ENCODE measurements around the gene EIF3A.
A peak's percentile ranks its signal among the peaks of the same experiment; 100 is the strongest.
"Not testable (repeated sequence)": the region's sequence is repeated elsewhere in the genome, so short reads cannot be mapped to it uniquely, and the experiment has no call there.

EIF3A gene

DNA sequence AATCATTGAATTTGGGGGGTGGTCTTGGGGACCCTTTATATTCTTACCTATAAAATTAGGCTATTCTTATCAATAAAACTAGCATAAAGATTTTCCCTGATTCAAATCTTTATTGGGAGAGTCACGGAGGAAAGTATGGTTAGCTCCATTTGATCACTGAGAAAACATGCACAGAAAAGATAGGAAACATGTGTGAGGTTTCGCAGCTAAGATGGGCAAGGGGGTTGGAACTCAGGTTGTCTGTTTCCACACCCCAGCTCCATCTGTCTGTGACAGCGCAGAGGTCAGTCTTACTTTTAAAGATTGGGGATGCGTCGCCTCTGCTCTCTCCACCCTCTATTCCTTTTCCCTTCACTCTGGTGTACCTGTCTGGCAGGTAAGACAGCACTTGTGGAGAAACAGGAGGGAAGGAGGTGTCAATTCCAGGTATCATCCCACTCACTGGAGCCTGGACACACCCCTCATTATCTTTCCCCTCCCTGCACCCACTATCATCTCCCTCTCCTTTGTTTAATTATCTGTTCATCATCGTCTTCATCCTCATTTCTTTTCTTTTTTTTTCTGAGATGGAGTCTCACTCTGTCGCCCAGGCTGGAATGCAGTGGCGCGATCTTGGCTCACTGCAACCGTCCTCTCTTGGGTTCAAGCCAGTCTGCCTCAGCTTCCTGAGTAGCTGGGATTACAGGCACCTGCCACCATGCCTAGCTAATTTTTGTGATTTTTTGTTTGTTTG lies 20.9 kb upstream of the EIF3A start:
- DNase-seq = no peak

DNA sequence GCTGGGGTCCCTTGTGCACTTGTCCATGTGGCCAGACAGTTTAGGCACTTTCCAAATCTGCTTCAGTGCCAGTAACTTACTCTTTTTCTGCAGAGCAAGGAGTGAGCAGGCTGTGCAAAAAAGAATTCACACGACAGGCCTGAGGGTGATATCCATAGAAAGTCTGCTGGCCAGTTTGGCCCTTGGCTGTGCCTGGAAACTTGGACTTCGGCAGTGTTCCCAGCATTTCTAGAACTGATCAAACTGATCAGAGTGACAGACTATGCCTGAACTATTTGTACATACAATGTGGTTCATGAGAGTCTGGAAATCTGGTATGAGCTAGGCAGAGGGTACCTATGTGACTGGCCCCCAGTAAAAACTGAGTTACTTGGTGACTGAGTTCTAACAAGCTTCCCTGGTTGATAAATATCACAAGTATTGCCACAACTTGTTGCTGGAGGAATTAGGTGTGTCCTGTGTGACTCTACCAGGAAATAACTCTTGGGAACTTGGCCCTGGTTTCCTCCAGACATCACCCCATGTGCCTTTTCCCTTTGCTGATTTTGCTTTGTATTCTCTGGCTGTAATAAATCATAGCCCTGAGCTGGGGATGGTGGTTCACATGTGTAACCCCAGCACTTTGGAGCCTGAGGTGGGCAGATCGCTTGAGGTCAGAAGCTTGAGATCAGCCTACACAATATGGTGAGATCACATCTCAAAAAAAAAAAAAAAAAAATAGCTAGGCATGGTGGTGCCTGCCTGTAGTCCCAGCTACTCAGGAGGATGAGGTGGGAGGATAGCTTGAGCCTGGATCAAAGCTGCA lies 20.0 kb upstream of the EIF3A start:
- DNase-seq = no peak

GRCh38 chr10:119098576-119098975 lies 18.0 kb upstream of the EIF3A start:
- no peak for DNase-seq

DNA sequence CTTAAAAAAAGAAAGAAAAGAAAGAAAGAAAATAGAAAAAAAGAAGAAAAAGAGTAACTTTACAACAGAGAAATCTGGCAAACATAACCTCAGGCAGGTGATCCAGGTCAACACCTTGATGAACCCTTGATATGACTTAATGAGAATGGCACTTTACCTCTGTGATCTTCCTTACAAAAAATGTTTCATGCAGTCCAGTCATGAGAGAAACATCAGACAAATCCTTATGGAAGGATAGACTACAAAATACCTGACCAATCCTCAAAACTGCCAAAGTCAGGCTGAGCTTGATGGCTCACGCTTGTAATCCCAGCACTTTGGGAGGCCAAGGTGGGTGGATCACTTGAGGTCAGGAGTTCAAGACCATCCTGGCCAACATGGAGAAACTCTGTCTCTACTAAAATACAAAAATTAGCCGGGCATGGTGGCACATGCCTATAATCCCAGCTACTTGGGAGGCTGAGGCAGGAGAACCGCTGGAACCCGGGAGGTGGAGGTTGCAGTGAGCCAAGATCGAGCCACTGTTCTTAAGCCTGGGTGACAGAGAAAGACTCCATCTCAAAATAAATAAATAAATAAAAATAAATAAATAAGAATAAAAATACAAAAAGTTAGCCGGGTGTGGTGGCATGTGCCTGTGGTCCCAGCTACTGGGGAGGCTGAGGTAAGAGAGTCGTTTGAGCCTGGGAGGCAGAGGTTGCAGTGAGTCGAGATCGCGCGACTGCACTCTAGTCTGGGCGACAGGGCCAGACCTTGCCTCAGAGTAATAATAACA lies 16.2 kb upstream of the EIF3A start:
- DNase-seq = not testable (repeated sequence)

- peak in 1 of 2 experiments; percentile 15 for DNase-seq
Observed at GRCh38 chr10:119095640-119096039, 15.0 kb upstream of the EIF3A start.

DNA sequence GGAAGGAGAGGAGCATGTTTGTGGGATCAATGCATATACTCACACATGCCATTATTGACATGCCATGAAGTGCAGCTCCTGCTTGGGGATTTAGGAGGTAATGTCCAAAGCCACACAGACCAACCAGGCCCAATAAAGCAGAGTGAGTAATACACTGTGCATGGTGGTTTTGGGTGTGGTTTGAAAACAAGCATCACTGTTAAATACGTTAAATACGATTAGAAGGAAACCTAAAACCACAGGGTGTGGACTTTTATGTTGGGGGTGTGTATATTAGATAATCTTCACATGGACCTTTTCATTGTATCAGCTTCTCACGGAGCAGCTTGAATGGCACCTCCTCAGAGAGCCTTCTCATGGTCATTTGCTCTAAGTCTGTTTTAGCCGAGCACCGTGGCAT lies 10.4 kb upstream of the EIF3A start:
- peak in 1 of 2 experiments; percentile 25 for DNase-seq

- DNase-seq = peak; percentile 63 to 73
Observed at GRCh38 chr10:119090026-119090795, 9.6 kb upstream of the EIF3A start.

DNA sequence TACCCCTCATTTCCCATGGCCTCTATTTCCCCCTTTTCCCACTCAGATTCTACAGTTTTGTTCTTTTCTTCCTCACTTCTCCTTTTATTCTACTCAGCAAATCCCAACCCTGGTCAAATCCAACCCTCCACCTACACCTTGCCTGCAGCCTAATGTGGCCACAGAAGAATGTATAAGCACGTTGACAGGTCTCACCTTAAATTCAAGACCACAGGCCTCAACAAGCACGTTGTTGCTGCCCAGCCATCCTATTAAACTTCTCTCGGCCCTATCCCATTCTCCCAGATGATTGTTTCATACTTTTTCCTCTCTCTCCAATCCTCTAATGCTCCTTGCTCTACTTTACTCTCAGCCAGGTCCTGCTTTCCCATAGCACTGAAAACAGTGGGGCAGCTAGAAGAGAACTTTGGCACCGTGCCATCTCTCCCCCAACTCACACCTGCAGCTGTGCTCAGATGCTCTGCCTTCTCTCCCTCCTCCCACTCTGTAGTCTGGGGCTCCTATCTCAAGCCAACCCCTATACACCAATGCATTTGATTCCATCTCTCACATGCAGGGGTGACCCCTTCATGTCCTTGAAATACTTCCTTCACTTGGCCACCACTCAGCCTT lies 6.8 kb upstream of the EIF3A start:
- no peak for DNase-seq

- no peak for DNase-seq
Observed at GRCh38 chr10:119084896-119085295, 4.3 kb upstream of the EIF3A start.

- DNase-seq = peak; percentile 71 to 80
Observed at GRCh38 chr10:119079599-119080520, 757 bp downstream of the EIF3A start.

- no peak for DNase-seq
Observed at GRCh38 chr10:119078422-119079179, 2.0 kb downstream of the EIF3A start.

DNA sequence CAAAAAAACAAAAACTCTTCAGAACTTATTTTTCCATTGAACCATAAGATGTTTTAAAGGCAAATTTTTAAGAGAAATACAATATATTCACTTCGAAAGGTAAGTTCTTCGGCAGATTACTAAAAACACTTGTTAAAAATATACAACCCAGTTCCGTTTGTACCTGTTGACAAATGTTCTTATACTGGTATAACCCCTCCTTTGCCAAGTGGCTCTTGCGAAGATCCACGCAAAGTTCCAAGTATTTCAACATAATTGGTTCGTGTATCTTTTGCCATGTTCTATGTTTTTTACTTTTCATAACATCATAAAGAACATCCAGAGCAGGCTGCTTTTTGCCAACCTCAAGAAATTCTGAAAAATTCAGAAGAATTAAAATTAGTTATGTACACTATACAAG lies 7.0 kb downstream of the EIF3A start:
- DNase-seq = no peak

GRCh38 chr10:119070395-119071165 lies 10.0 kb downstream of the EIF3A start:
- no peak for DNase-seq

DNA sequence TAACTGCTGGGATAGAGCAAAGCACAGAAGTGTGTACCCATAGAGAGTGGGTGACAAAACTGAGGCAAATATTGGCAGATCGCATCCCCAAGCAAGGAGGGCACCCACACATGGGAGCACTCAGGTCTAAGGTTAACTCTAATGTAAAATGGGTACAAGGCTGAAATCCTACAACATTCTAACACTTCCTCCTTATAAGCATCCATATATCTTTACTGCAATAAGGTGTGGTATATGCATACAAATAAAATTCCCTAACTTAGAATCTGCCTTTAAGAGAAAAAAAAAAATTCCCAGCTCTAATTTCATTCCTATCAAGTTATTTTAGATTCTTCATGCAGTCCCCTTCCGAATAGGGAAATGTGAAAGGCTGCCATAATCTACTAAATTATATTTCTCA lies 18.7 kb downstream of the EIF3A start:
- DNase-seq = no peak

DNA sequence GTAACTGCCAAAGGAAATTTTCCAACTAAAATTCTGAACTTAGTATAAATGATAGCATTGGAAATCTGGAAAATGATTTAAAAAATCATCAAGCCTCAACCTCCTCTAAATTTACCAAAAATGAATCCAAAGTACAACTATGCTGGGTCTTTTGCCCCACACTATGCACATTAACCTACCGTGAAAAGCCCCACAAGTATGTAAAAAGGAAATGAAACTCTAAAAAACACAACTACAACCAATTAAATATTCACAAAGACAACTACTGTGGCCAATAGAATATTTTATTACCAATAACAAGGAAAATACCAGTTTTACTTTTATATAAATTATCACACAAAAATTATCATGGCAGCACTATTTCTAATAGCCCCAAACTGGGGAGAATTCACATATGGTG lies 19.3 kb downstream of the EIF3A start:
- no peak for DNase-seq

DNA sequence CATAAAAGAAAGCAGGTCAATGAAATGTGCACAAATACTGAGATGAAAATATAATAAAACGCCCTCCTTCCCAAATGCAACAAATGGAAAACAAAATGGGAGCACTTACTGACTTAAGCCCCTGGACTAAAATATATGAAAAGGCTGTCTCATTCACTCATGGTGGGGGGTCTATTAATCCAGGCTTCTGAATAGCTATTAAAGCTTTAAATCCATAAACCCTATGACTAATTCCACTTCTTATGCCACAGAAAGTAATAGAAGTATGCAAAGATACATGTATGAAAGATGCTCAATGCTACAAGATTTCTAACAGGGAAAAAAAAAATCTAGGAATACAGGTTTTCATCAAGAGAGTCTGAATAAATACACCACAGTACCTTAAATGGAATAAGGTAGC lies 20.5 kb downstream of the EIF3A start:
- DNase-seq = no peak

GRCh38 chr10:119059557-119059956 lies 21.1 kb downstream of the EIF3A start:
- DNase-seq = no peak

DNA sequence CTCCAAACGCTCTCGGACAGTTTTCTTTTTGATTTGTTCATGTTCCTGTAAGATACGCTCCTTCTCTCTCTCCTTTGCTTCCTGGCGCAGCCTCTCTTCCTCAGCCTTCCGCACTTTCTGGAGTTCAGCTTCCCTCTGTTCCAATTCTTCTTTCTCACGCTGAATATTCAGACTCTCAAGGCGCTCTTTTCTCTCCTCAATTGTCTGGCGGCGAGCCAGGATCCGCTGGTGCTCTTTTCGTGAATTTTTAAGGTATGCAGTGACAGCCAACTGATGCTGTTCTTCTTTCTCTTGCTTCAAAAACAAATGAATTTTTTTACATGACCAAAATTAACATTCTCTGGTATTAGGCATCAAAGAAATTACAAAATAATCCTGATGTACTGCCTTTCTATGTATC lies 22.6 kb downstream of the EIF3A start:
- DNase-seq = no peak

GRCh38 chr10:119055472-119055871 lies 25.1 kb downstream of the EIF3A start:
- no peak for DNase-seq

- no peak for DNase-seq
Observed at GRCh38 chr10:119051775-119052174, 28.8 kb downstream of the EIF3A start.

Measured in activated CD4-positive, alpha-beta T cell treated with anti-CD3 and anti-CD28 coated beads, Interleukin-2, amount 50 U/mL, for 48 hours (primary cell).